Panc1 (cell line): ENCODE results near the gene CHRDL2.

Source experiments
- SIN3A ChIP-seq: IDR thresholded peaks from 2 replicates; pipeline ENCODE4 v1.6.1; 2012; ENCODE audit warnings: low read depth, mild to moderate bottlenecking, low read length, moderate library complexity, borderline replicate concordance; ENCODE audit not compliant: insufficient read depth
- TF ChIP-seq, protein P1 (sequence below): fragments of 450-650 bp; IDR thresholded peaks from 2 replicates; pipeline ENCODE4 v1.5.1; 2017; ENCODE audit warnings: mild to moderate bottlenecking

- no peak for TF ChIP-seq SIN3A
- TF ChIP-seq, protein P1, sequence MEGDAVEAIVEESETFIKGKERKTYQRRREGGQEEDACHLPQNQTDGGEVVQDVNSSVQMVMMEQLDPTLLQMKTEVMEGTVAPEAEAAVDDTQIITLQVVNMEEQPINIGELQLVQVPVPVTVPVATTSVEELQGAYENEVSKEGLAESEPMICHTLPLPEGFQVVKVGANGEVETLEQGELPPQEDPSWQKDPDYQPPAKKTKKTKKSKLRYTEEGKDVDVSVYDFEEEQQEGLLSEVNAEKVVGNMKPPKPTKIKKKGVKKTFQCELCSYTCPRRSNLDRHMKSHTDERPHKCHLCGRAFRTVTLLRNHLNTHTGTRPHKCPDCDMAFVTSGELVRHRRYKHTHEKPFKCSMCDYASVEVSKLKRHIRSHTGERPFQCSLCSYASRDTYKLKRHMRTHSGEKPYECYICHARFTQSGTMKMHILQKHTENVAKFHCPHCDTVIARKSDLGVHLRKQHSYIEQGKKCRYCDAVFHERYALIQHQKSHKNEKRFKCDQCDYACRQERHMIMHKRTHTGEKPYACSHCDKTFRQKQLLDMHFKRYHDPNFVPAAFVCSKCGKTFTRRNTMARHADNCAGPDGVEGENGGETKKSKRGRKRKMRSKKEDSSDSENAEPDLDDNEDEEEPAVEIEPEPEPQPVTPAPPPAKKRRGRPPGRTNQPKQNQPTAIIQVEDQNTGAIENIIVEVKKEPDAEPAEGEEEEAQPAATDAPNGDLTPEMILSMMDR = no peak
Observed at GRCh38 chr11:74672956-74673692, 58.1 kb downstream of the CHRDL2 start.
